Endodermal cell (in vitro differentiated cells): ENCODE data around the gene TATDN3. TPM values are rescaled to one million over a fixed set of nuclear protein-coding genes. Genes with fewer than 3 reads are reported as not detected.

Experiments
- DNase-seq: peaks from one replicate; pipeline ENCODE4 v3.0.0-alpha.2; 2017
- H3K27ac ChIP-seq: 2 replicates; pipeline ENCODE4 v1.5.1; 2013; ENCODE audit warnings: mild to moderate bottlenecking, low read depth, low read length, moderate library complexity
- H3K27me3 ChIP-seq: 2 replicates; pipeline ENCODE4 v1.6.1; 2013; ENCODE audit warnings: mild to moderate bottlenecking, low read length, moderate library complexity; ENCODE audit not compliant: insufficient read depth, control insufficient read depth, poor library complexity, severe bottlenecking
- H3K36me3 ChIP-seq: 2 replicates; pipeline ENCODE4 v1.7.0; 2013; ENCODE audit warnings: mild to moderate bottlenecking, low read length, moderate library complexity; ENCODE audit not compliant: control insufficient read depth, insufficient read depth
- H3K4me1 ChIP-seq: one replicate; pipeline ENCODE4 v1.7.0; 2013; ENCODE audit warnings: low read length; ENCODE audit not compliant: control insufficient read depth, insufficient read depth
- H3K4me3 ChIP-seq: 2 replicates; pipeline ENCODE4 v1.5.1; 2013; ENCODE audit warnings: mild to moderate bottlenecking, low read length, moderate library complexity
- H3K9ac ChIP-seq: 2 replicates; pipeline ENCODE4 v1.6.1; 2013; ENCODE audit warnings: mild to moderate bottlenecking, low read length, moderate library complexity; ENCODE audit not compliant: poor library complexity, severe bottlenecking; ENCODE audit errors: extremely low read depth
- H3K9me3 ChIP-seq: 2 replicates; pipeline ENCODE4 v1.6.1; 2013; ENCODE audit warnings: mild to moderate bottlenecking, low read length, moderate library complexity; ENCODE audit not compliant: control insufficient read depth
- H3K27ac Mint-ChIP-seq: 2 replicates; pipeline ENCODE4 v1.8.0; 2020; ENCODE audit warnings: mixed read lengths
- H3K27me3 Mint-ChIP-seq: 2 replicates; pipeline ENCODE4 v1.8.0; 2021; ENCODE audit warnings: mild to moderate bottlenecking, mixed read lengths; ENCODE audit not compliant: insufficient read depth
- H3K36me3 Mint-ChIP-seq: 2 replicates; pipeline ENCODE4 v1.8.0; 2020; ENCODE audit warnings: low read depth, mixed read lengths
- H3K4me1 Mint-ChIP-seq: 2 replicates; pipeline ENCODE4 v1.8.0; 2020; ENCODE audit warnings: mixed read lengths
- H3K4me3 Mint-ChIP-seq: 2 replicates; pipeline ENCODE4 v1.8.0; 2020; ENCODE audit warnings: mild to moderate bottlenecking, moderate library complexity, mixed read lengths
- H3K9me3 Mint-ChIP-seq: 2 replicates; pipeline ENCODE4 v1.8.0; 2020; ENCODE audit warnings: mild to moderate bottlenecking, mixed read lengths
- CTCF ChIP-seq: fragments of 200-600 bp; sonication (generic); conservative IDR thresholded peaks from 2 replicates; pipeline ENCODE4 v1.5.0; 2021; ENCODE audit warnings: antibody characterized with exemption, mild to moderate bottlenecking
- WGBS, 2 experiments: methylation state at CpG; one replicate each; pipeline versions ENCODE4 v1.1.5 to v1.1.7; 2013; ENCODE audit warnings: missing lambda C conversion rate in 2 of 2, mixed read lengths in 1 of 2; ENCODE audit not compliant: insufficient coverage in 1 of 2, insufficient read length in 1 of 2; 5-methylcytosine and 5-hydroxymethylcytosine counted together
- total RNA-seq, 2 donors: library from RNA; stranded (reverse); fragmentation: NEBNext Ultra II Directional in 1 of 2; extraction: Animal tissue kit (Norgen Biotek cat#: 25700) in 1 of 2; gene quantifications; 2 replicates in 1 of 2; 3 replicates in 1 of 2; pipeline ENCODE4 v1.2.1, GENCODE V29; 2021

TATDN3 gene
- total RNA-seq, 2 donors from 2014 or later = 14.9 to 26.3 TPM

DNA sequence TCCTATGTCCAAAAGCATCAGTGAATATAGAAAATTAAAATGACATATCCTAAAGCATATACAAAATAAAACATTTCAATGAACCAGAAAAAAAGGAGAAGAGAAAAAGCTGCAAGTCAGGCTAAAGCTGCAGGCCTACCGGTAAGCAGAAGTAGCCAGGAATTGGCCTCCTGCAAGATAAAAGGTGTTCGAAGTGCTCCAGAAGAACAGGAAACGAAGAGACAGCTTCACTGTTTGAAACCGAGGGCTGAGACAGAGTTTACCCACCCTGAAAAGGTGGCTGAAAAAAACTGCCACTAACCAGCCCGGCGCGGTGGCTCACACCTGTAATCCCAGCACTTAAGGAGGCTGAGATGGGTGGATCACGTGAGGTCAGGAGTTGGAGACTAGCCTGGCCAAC, 37.5 kb upstream of the TATDN3 start:
- peaks cover 2% of the 10 kb centered on the region for H3K36me3 Mint-ChIP-seq
- no peak overlapping the region for H3K4me3 Mint-ChIP-seq
- Histone ChIP-seq H3K36me3 (peaks cover 10% of the 10 kb centered on the region), H3K27ac (no peak overlapping the region), H3K4me1 (no peaks in the 10 kb centered on the region), H3K9ac (no peak overlapping the region), H3K9me3 (no peaks in the 10 kb centered on the region), H3K27me3 (no peaks in the 10 kb centered on the region), H3K4me3 (no peak overlapping the region)
- whole genome bisulfite sequencing, 2 experiments = 85 to 97% methylated on average over 8 of the region's 8 CpGs
- H3K27ac Mint-ChIP-seq = no peak overlapping the region
- no peak for TF ChIP-seq CTCF
- DNase-seq = no peak
- no peaks in the 10 kb centered on the region for H3K9me3 Mint-ChIP-seq
- H3K4me1 Mint-ChIP-seq = peaks cover 15% of the 10 kb centered on the region
- no peaks in the 10 kb centered on the region for H3K27me3 Mint-ChIP-seq

- peak; percentile 19 for TF ChIP-seq CTCF
- 53% methylated on average over 1 of the region's 1 CpG; no CpG with 5 or more reads in 1 of the 2 experiments for WGBS, 2 experiments
Measured at GRCh38 chr1:212754680-212755079, 37.0 kb upstream of the TATDN3 start.

DNA sequence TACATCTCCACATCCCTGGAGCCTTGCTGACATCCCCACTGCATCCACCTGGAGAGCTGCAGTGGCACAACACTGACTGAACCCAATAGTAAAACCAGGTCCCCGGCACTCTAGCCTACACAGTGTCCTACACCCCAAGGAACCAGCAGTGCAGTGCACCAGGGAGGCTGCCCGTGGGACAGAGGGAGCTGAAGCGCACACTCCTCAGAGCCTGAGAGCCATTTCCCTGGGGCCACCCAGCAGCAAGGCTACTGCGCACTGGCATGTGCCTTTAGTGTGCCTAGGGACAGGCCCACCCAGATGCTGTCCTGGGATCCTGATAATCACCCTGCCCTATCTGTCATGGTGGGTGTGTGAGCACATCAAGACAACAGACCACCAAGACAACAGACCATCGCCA, 32.0 kb upstream of the TATDN3 start:
- H3K4me3 Mint-ChIP-seq = no peak overlapping the region
- H3K27ac Mint-ChIP-seq = no peak overlapping the region
- H3K4me1 Mint-ChIP-seq = peaks cover 20% of the 10 kb centered on the region

More at GRCh38 chr1:212754680-212755079, 37.0 kb upstream of the TATDN3 start:
- H3K9ac ChIP-seq = no peak overlapping the region
- H3K9me3 ChIP-seq = no peaks in the 10 kb centered on the region
- no peak overlapping the region for H3K27ac ChIP-seq
- H3K27me3 ChIP-seq = no peaks in the 10 kb centered on the region
- Mint-ChIP-seq H3K27ac (no peak overlapping the region), H3K9me3 (no peaks in the 10 kb centered on the region), H3K4me1 (peaks cover 15% of the 10 kb centered on the region), H3K4me3 (no peak overlapping the region), H3K36me3 (peaks cover 2% of the 10 kb centered on the region), H3K27me3 (no peaks in the 10 kb centered on the region)
- DNase-seq = no peak
- peaks cover 10% of the 10 kb centered on the region for H3K36me3 ChIP-seq
- no peak overlapping the region for H3K4me3 ChIP-seq
- H3K4me1 ChIP-seq = no peaks in the 10 kb centered on the region

More for the DNA sequence above, 32.0 kb upstream of the TATDN3 start:
- Histone ChIP-seq H3K4me3 (no peak overlapping the region), H3K4me1 (peaks cover 4% of the 10 kb centered on the region), H3K36me3 (peaks cover 10% of the 10 kb centered on the region), H3K27ac (no peak overlapping the region), H3K27me3 (no peaks in the 10 kb centered on the region), H3K9me3 (no peaks in the 10 kb centered on the region), H3K9ac (no peak overlapping the region)
- TF ChIP-seq CTCF = no peak
- Mint-ChIP-seq H3K36me3 (no peaks in the 10 kb centered on the region), H3K27me3 (no peaks in the 10 kb centered on the region), H3K9me3 (no peaks in the 10 kb centered on the region)
- DNase-seq = no peak
- WGBS, 2 experiments = 83 to 95% methylated on average over 1 to 5 of the region's 5 CpGs
